Ammon's horn (tissue), 1 donor: ENCODE data around the gene SEMA4G.

Source experiments
- DNase-seq: peaks from one replicate; pipeline ENCODE4 v3.0.0-alpha.2; 2016; ENCODE audit warnings: low spot score

Gene SEMA4G

GRCh38 chr10:100988166-100988565 is 18.9 kb downstream of the SEMA4G start:
- no peak for DNase-seq

- DNase-seq, result no peak
Observed at GRCh38 chr10:100989088-100989487, 19.8 kb downstream of the SEMA4G start.

- DNase-seq, result peak; percentile 74
Observed at GRCh38 chr10:100993986-100994708, 24.8 kb downstream of the SEMA4G start.

- no peak for DNase-seq
Observed at GRCh38 chr10:100995181-100995580, 25.9 kb downstream of the SEMA4G start.

- no peak for DNase-seq
Observed at GRCh38 chr10:100996678-100997359, 27.5 kb downstream of the SEMA4G start.

- peak; percentile 64 for DNase-seq
Observed at GRCh38 chr10:100997360-100998182, 28.3 kb downstream of the SEMA4G start.

GRCh38 chr10:100998183-100998990 is 29.1 kb downstream of the SEMA4G start:
- peak; percentile 95 for DNase-seq

GRCh38 chr10:100998991-100999741 is 29.9 kb downstream of the SEMA4G start:
- peak; percentile 84 for DNase-seq

- DNase-seq, result no peak
Observed at GRCh38 chr10:100999742-101000126, 30.4 kb downstream of the SEMA4G start, which contains the start of gene LZTS2. TSS of gene LZTS2 (plus strand) at chr10:100999808. CDS start at chr10:101002539, 2,731 bp downstream.

- DNase-seq, result no peak
Observed at GRCh38 chr10:101000127-101000914, 31.0 kb downstream of the SEMA4G start.

GRCh38 chr10:101000915-101001658 is 31.8 kb downstream of the SEMA4G start:
- peak; percentile 85 for DNase-seq

GRCh38 chr10:101001659-101002035 is 32.3 kb downstream of the SEMA4G start:
- no peak for DNase-seq

GRCh38 chr10:101002456-101002855 is 33.2 kb downstream of the SEMA4G start:
- DNase-seq, result no peak

- no peak for DNase-seq
Observed at GRCh38 chr10:101003639-101004206, 34.4 kb downstream of the SEMA4G start.

- DNase-seq, result no peak
Observed at GRCh38 chr10:101005361-101005760, 36.1 kb downstream of the SEMA4G start.

- DNase-seq, result no peak
Observed at GRCh38 chr10:101005869-101006567, 36.7 kb downstream of the SEMA4G start.

- no peak for DNase-seq
Observed at GRCh38 chr10:101006593-101007098, 37.3 kb downstream of the SEMA4G start.

GRCh38 chr10:101007099-101007711 is 37.9 kb downstream of the SEMA4G start:
- DNase-seq, result no peak
